GM13977 (cell line): ENCODE data around the gene MCM6.
"Not testable (repeated sequence)": the region's sequence is repeated elsewhere in the genome, so short reads cannot be mapped to it uniquely, and the experiment has no call there.

Source experiments
- DNase-seq: peaks from one replicate; pipeline ENCODE4 v3.0.0; 2012; ENCODE audit warnings: low spot score
- CTCF ChIP-seq: IDR thresholded peaks from 2 replicates; pipeline ENCODE4 v1.5.1; 2012; ENCODE audit warnings: mild to moderate bottlenecking, control low read depth; ENCODE audit not compliant: insufficient read depth; ENCODE audit errors: extremely low read depth, missing control alignments
- in situ Hi-C: fragments of 300-500 bp; cut with MboI; formaldehyde crosslinking; loops from one replicate; pipeline ENCODE4 v1.12.0; 2022; ENCODE audit warnings: low sequenced_read_pairs, low pct_unique_long_range_greater_than_20kb, mixed read lengths, inconsistent platforms; ENCODE audit not compliant: unreplicated experiment

MCM6 gene

GRCh38 chr2:135818937-135819610 is 57.2 kb downstream of the MCM6 start:
- DNase-seq: no peak
- TF ChIP-seq CTCF: peak; percentile 49
- in situ Hi-C loops: no loop called here

- DNase-seq: no peak
- in situ Hi-C loops: no loop called here
- TF ChIP-seq CTCF: no peak
Observed at GRCh38 chr2:135817951-135818350, 58.3 kb downstream of the MCM6 start.

GRCh38 chr2:135817466-135817865 is 58.8 kb downstream of the MCM6 start:
- in situ Hi-C loops: no loop called here
- DNase-seq: no peak
- no peak for TF ChIP-seq CTCF

GRCh38 chr2:135815269-135815668 is 61.0 kb downstream of the MCM6 start:
- no peak for TF ChIP-seq CTCF
- no peak for DNase-seq
- in situ Hi-C loops: no loop called here

- in situ Hi-C loops: no loop called here
- no peak for TF ChIP-seq CTCF
Observed at GRCh38 chr2:135812907-135813511, 63.2 kb downstream of the MCM6 start.

GRCh38 chr2:135807874-135808273 is 68.4 kb downstream of the MCM6 start:
- in situ Hi-C loops, DNase-seq: not testable (repeated sequence)

More at GRCh38 chr2:135812907-135813511, 63.2 kb downstream of the MCM6 start:
- DNase-seq: no peak

GRCh38 chr2:135803278-135803677 is 73.0 kb downstream of the MCM6 start:
- in situ Hi-C loops: no loop called here
- DNase-seq: no peak
- no peak for TF ChIP-seq CTCF
